DMS114 treated with DMSO at 0.1 percent for 48 hours (cell line): ENCODE results near the gene EIF2D.

Experiments used
- DNase-seq: peaks from one replicate; lab custom pipeline; 2025; ENCODE audit not compliant: unreplicated experiment; lab: John Stamatoyannopoulos, UW

EIF2D gene

GRCh38 chr1:206551986-206552326, 60.3 kb downstream of the EIF2D start:
- DNase-seq, result no peak

GRCh38 chr1:206551296-206551985, 60.8 kb downstream of the EIF2D start:
- DNase-seq, result no peak

GRCh38 chr1:206550446-206550845, 61.8 kb downstream of the EIF2D start:
- no peak for DNase-seq

- DNase-seq, result no peak
Measured at GRCh38 chr1:206547104-206547503, 65.2 kb downstream of the EIF2D start.

GRCh38 chr1:206545351-206545750, 66.9 kb downstream of the EIF2D start:
- DNase-seq, result no peak

- DNase-seq, result peak; percentile 26
Measured at GRCh38 chr1:206544562-206545257, 67.6 kb downstream of the EIF2D start.
